CD4-positive, alpha-beta T cell (primary cell): ENCODE results near the gene DDX52. TPM values are rescaled to one million over a fixed set of nuclear protein-coding genes. Genes with fewer than 3 reads are reported as not detected.

ENCODE experiments used
- ATAC-seq: fragments of 200-7000 bp; cut with Tn5 transposase; one replicate; pipeline ENCODE4 v1.10.0; 2022; ENCODE audit warnings: mild to moderate bottlenecking; ENCODE audit not compliant: poor library complexity
- CTCF ChIA-PET: fragments of 350-600 bp; sonication (Branson Sonifier 250); formaldehyde crosslinking; loops from one replicate; lab custom pipeline; 2021; ENCODE audit warnings: antibody characterized with exemption, inconsistent platforms; lab: Charles Lee
- POLR2A ChIA-PET: fragments of 350-600 bp; sonication (Branson Sonifier 250); formaldehyde crosslinking; loops from one replicate; lab custom pipeline; 2021; ENCODE audit warnings: antibody characterized with exemption, inconsistent platforms; lab: Charles Lee
- DNase-seq, 14 experiments: peaks; one replicate each; pipeline ENCODE4 v3.0.0-alpha.2; 2013 to 2020; ENCODE audit warnings: mixed read lengths in 2 of 14
- H3K27ac ChIP-seq, 2 donors: one replicate each; pipeline versions ENCODE4 v1.5.1 to v1.7.0; 2013; ENCODE audit warnings: low read length in 2 of 2, low read depth in 1 of 2, mild to moderate bottlenecking in 1 of 2
- H3K27me3 ChIP-seq, 2 experiments: 1 replicate in 1 of 2; 2 replicates in 1 of 2; pipeline versions ENCODE4 v1.6.1 to v1.7.0; 2013; ENCODE audit warnings: low read length in 2 of 2, control low read depth in 1 of 2, mild to moderate bottlenecking in 1 of 2, moderate library complexity in 1 of 2; ENCODE audit not compliant: insufficient read depth in 2 of 2, control insufficient read depth in 1 of 2
- H3K36me3 ChIP-seq: one replicate; pipeline ENCODE4 v1.6.1; 2013; ENCODE audit warnings: low read length, control low read depth; ENCODE audit not compliant: insufficient read depth
- H3K4me1 ChIP-seq: one replicate; pipeline ENCODE4 v1.6.1; 2013; ENCODE audit warnings: low read length, control low read depth; ENCODE audit not compliant: insufficient read depth
- H3K4me3 ChIP-seq: one replicate; pipeline ENCODE4 v1.5.1; 2013; ENCODE audit warnings: mild to moderate bottlenecking, low read length, moderate library complexity
- H3K9me3 ChIP-seq, 2 experiments: 1 replicate in 1 of 2; 2 replicates in 1 of 2; pipeline versions ENCODE4 v1.6.1 to v1.7.0; 2013; ENCODE audit warnings: low read length in 2 of 2, mild to moderate bottlenecking in 2 of 2, control low read depth in 1 of 2, moderate library complexity in 1 of 2; ENCODE audit not compliant: control insufficient read depth in 1 of 2, insufficient read depth in 1 of 2
- H3K27ac Mint-ChIP-seq: one replicate; pipeline ENCODE4 v1.8.0; 2020; ENCODE audit warnings: mixed read lengths
- H3K27me3 Mint-ChIP-seq: one replicate; pipeline ENCODE4 v1.8.0; 2021; ENCODE audit warnings: mixed read lengths
- H3K36me3 Mint-ChIP-seq: one replicate; pipeline ENCODE4 v1.8.0; 2021; ENCODE audit warnings: low read depth, mixed read lengths
- H3K4me1 Mint-ChIP-seq: one replicate; pipeline ENCODE4 v1.8.0; 2021; ENCODE audit warnings: low read depth, mixed read lengths
- H3K4me3 Mint-ChIP-seq: one replicate; pipeline ENCODE4 v1.8.0; 2020; ENCODE audit warnings: mild to moderate bottlenecking, mixed read lengths
- H3K9me3 Mint-ChIP-seq: one replicate; pipeline ENCODE4 v1.8.0; 2020; ENCODE audit warnings: mixed read lengths
- CTCF ChIP-seq: fragments of 200-600 bp; IDR thresholded peaks from one replicate; pipeline ENCODE4 v1.8.0; 2022; ENCODE audit warnings: antibody characterized with exemption, mild to moderate bottlenecking
- intact Hi-C, 2 experiments: fragments of 100-400 bp; cut with DNase I in 1 of 2; cut with micrococcal nuclease in 1 of 2; formaldehyde crosslinking; loops; one replicate each; pipeline versions ENCODE4 v1.15.1 to v1.9.0; 2023 to 2025; cut with DNase I, micrococcal nuclease
- total RNA-seq, 174 experiments: library from RNA in 2 of 174; stranded (reverse) in 2 of 174; gene quantifications; one replicate each; pipeline ENCODE4 v1.2.3 and lab custom pipeline; 2021 to 2026

DDX52 gene
- total RNA-seq, 2 experiments from 2014 or later = 27.4 to 30.1 TPM

DNA sequence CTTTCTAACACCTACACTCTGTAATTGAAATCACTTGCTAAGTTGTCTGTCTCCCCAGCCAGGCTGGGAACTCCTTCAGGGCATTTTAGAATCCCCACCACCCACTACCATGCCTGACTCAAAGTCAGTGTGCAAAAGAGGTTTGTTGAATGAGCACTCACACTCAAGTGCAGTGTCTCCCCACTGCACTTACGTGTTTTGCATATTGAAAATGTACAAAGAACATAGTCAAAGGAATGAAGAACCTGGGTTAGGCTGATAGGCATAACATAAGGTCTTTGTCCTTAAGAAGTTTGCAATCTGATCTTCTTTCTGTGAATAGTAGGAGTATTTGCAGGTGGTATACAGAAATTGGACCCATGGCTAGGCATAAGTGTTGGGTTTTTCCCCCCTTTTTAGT, 33.8 kb upstream of the DDX52 start:
- H3K9me3 ChIP-seq = no peaks in the 10 kb centered on the region
- DNase-seq (no peak), ATAC-seq (no peak)
- H3K27me3 ChIP-seq = peaks cover 0 to 4% of the 10 kb centered on the region in 2 experiments
- no peak overlapping the region for H3K27ac ChIP-seq
- no peak for TF ChIP-seq CTCF
- no peaks in the 10 kb centered on the region for H3K36me3 ChIP-seq
- H3K4me1 ChIP-seq = no peaks in the 10 kb centered on the region
- peaks cover 28% of the 10 kb centered on the region for H3K27me3 Mint-ChIP-seq
- no peak overlapping the region for H3K4me3 ChIP-seq
- POLR2A ChIA-PET = no interaction called here
- peaks cover 2% of the 10 kb centered on the region for H3K9me3 Mint-ChIP-seq
- H3K27ac Mint-ChIP-seq = no peak overlapping the region
- CTCF ChIA-PET = no interaction called here
- H3K36me3 Mint-ChIP-seq = no peaks in the 10 kb centered on the region
- no peak overlapping the region for H3K4me3 Mint-ChIP-seq
- intact Hi-C loops = loop anchor here in 1 of 2 experiments (10.0 kb wide), 1 partner anchor 58 kb away; no protein-coding TSS in a partner anchor
- no peaks in the 10 kb centered on the region for H3K4me1 Mint-ChIP-seq

- Mint-ChIP-seq H3K4me3 (no peak overlapping the region), H3K27me3 (peaks cover 28% of the 10 kb centered on the region), H3K9me3 (peaks cover 2% of the 10 kb centered on the region), H3K36me3 (no peaks in the 10 kb centered on the region), H3K4me1 (no peaks in the 10 kb centered on the region), H3K27ac (no peak overlapping the region)
- no peaks in the 10 kb centered on the region for H3K4me1 ChIP-seq
- intact Hi-C loops = loop anchor here in 1 of 2 experiments (10.0 kb wide), 1 partner anchor 58 kb away; no protein-coding TSS in a partner anchor
- peaks cover 0 to 4% of the 10 kb centered on the region in 2 experiments for H3K27me3 ChIP-seq
- H3K4me3 ChIP-seq = no peak overlapping the region
- DNase-seq (no peak), ATAC-seq (no peak)
- ChIA-PET POLR2A (no interaction called here), CTCF (no interaction called here)
- no peaks in the 10 kb centered on the region for H3K36me3 ChIP-seq
- no peaks in the 10 kb centered on the region for H3K9me3 ChIP-seq
- no peak for TF ChIP-seq CTCF
- no peak overlapping the region for H3K27ac ChIP-seq
These were observed 33.1 kb upstream of the DDX52 start for GRCh38 chr17:37676115-37676925.

DNA sequence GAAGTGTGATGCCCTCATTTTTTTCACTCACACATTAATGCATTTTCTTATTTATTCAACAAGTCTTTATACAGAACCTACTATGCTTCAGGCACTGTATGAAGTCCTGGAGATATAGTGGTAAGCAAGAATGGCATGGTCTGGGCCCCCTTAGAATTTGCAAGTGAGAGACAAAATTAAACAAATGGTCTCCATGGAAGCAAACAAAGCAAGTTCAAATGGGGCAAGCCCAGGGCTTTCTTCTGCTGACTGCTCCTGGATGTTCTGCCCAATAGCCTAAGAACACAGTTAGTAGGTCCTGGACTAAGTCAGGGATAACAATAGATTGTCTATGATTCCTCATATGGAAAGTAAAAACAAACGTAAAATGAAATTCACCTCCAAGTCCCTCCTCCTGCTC, 31.3 kb upstream of the DDX52 start:
- Mint-ChIP-seq H3K27me3 (peaks cover 28% of the 10 kb centered on the region), H3K36me3 (no peaks in the 10 kb centered on the region), H3K4me1 (no peaks in the 10 kb centered on the region), H3K27ac (no peak overlapping the region), H3K4me3 (no peak overlapping the region), H3K9me3 (peaks cover 2% of the 10 kb centered on the region)
- ChIA-PET POLR2A (no interaction called here), CTCF (no interaction called here)
- no peaks in the 10 kb centered on the region for H3K9me3 ChIP-seq
- peaks cover 0 to 4% of the 10 kb centered on the region in 2 experiments for H3K27me3 ChIP-seq
- intact Hi-C loops = loop anchor here in 1 of 2 experiments (10.0 kb wide), 1 partner anchor 60 kb away; no protein-coding TSS in a partner anchor
- no peaks in the 10 kb centered on the region for H3K36me3 ChIP-seq
- H3K4me1 ChIP-seq = no peaks in the 10 kb centered on the region
- no peak overlapping the region for H3K27ac ChIP-seq
- no peak for DNase-seq
- ATAC-seq = no peak
- H3K4me3 ChIP-seq = no peak overlapping the region
- TF ChIP-seq CTCF = no peak
